Measurements from ENCODE around the gene OXSR1.

GRCh38 chr3:38136777-38137614 lies 28.3 kb upstream of the OXSR1 start, which contains the start of gene ACAA1:
- TF ChIP-seq POLR2A (IDR thresholded peaks at IDR 0.05) (peak in 2 of 4 donors; percentile 27 to 77), CTCF (IDR thresholded peaks at IDR 0.05) (no peak), POLR2AphosphoS5 (IDR thresholded peaks at IDR 0.05) (peak; percentile 75 to 95 (median 88)), EP300 (IDR thresholded peaks at IDR 0.05) (no peak)

Measured in stomach (tissue), 4 donors.